Endothelial cell of umbilical vein (primary cell): ENCODE data around the gene DYNC1LI1. TPM values are rescaled to one million over a fixed set of nuclear protein-coding genes. Genes with fewer than 3 reads are reported as not detected.

ENCODE experiments used
- BruUV-seq: library from RNA; stranded (reverse); fragments of 400-500 nt; replicated peaks from 2 replicates; lab custom pipeline; 2021; lab: Mats Ljungman, UMichigan
- CTCF ChIA-PET: fragments of 300-600, 350-600 bp; sonication (Branson Sonifier 250); formaldehyde crosslinking; loops from one replicate; lab custom pipeline; 2021; ENCODE audit warnings: antibody characterized with exemption, inconsistent platforms; lab: Charles Lee
- POLR2A ChIA-PET: fragments of 300-600, 350-600 bp; sonication (Branson Sonifier 250); formaldehyde crosslinking; loops from one replicate; lab custom pipeline; 2021; ENCODE audit warnings: antibody characterized with exemption, inconsistent platforms; lab: Charles Lee
- DNase-seq: peaks from one replicate; pipeline ENCODE4 v3.0.0-alpha.2; 2011; ENCODE audit warnings: low read depth, low spot score
- FAIRE-seq: peaks from 2 replicates; lab custom pipeline; 2011; peaks lifted over from hg19 to GRCh38; lab: Jason Lieb, UNC
- H2AFZ ChIP-seq: 2 replicates; pipeline ENCODE4 v1.6.0; 2012; ENCODE audit warnings: low read depth, low read length, control low read depth, inconsistent platforms
- H3K27ac ChIP-seq: 2 replicates; pipeline ENCODE4 v1.5.1; 2011; ENCODE audit warnings: low read depth, mild to moderate bottlenecking, control low read depth, low read length, moderate library complexity; ENCODE audit not compliant: insufficient read depth
- H3K27me3 ChIP-seq, 2 experiments: 2 replicates each; pipeline versions ENCODE4 v1.6.0 to v1.6.1; 2011; ENCODE audit warnings: low read length in 2 of 2, mixed read lengths in 1 of 2; ENCODE audit not compliant: control insufficient read depth in 2 of 2, insufficient read depth in 2 of 2
- H3K36me3 ChIP-seq, 2 experiments: 2 replicates in 1 of 2; 3 replicates in 1 of 2; pipeline ENCODE4 v1.5.1; 2011; ENCODE audit warnings: low read length in 2 of 2, mild to moderate bottlenecking in 1 of 2, moderate library complexity in 1 of 2; ENCODE audit not compliant: control insufficient read depth in 2 of 2, insufficient read depth in 2 of 2; ENCODE audit errors: extremely low read depth in 1 of 2
- H3K4me1 ChIP-seq: 3 replicates; pipeline ENCODE4 v1.5.1; 2011; ENCODE audit warnings: mild to moderate bottlenecking, low read length; ENCODE audit not compliant: control insufficient read depth, insufficient read depth; ENCODE audit errors: extremely low read depth
- H3K4me2 ChIP-seq: 2 replicates; pipeline ENCODE4 v1.6.1; 2011; ENCODE audit warnings: low read length, control low read depth, mixed read lengths; ENCODE audit not compliant: insufficient read depth
- H3K4me3 ChIP-seq, 3 experiments: fragments of 200-600 bp in 1 of 3; sonication (generic), shearing (Covaris generic) in 1 of 3; replicated peaks in 1 of 3; 2 replicates each; pipeline ENCODE4 v1.5.1; 2011 to 2016; ENCODE audit warnings: control low read depth in 3 of 3, low read length in 3 of 3, mild to moderate bottlenecking in 2 of 3, inconsistent platforms in 1 of 3, low read depth in 1 of 3, moderate library complexity in 1 of 3; ENCODE audit not compliant: insufficient read depth in 1 of 3
- H3K79me2 ChIP-seq: 2 replicates; pipeline ENCODE4 v1.6.0; 2012; ENCODE audit warnings: low read length, inconsistent platforms; ENCODE audit not compliant: control insufficient read depth, insufficient read depth
- H3K9ac ChIP-seq: replicated peaks from 2 replicates; pipeline ENCODE3; 2011; ENCODE audit warnings: low read length, control low read depth; ENCODE audit not compliant: insufficient read depth; ENCODE audit errors: extremely low read depth
- H3K9me1 ChIP-seq: replicated peaks from 3 replicates; pipeline ENCODE4 v1.6.0; 2011; ENCODE audit warnings: mild to moderate bottlenecking, low read length; ENCODE audit not compliant: control insufficient read depth, insufficient read depth; ENCODE audit errors: extremely low read depth
- H3K9me3 ChIP-seq: replicated peaks from 2 replicates; pipeline ENCODE4 v1.5.1; 2012; ENCODE audit warnings: low read length, inconsistent platforms; ENCODE audit not compliant: control insufficient read depth, insufficient read depth
- H4K20me1 ChIP-seq: replicated peaks from 2 replicates; pipeline ENCODE3; 2011; ENCODE audit warnings: mild to moderate bottlenecking, low read length; ENCODE audit not compliant: control insufficient read depth, insufficient read depth; ENCODE audit errors: extremely low read depth
- EZH2 ChIP-seq: IDR thresholded peaks from 2 replicates; pipeline ENCODE4 v1.6.1; 2012; ENCODE audit warnings: borderline replicate concordance, low read depth, mild to moderate bottlenecking, moderate library complexity, low read length, inconsistent platforms; ENCODE audit not compliant: severe bottlenecking
- FOS ChIP-seq: IDR thresholded peaks from 2 replicates; pipeline ENCODE4 v1.6.1; 2011; ENCODE audit warnings: mild to moderate bottlenecking, low read length, moderate library complexity, borderline replicate concordance; ENCODE audit not compliant: insufficient read depth
- GATA2 ChIP-seq: IDR thresholded peaks from 2 replicates; pipeline ENCODE4 v1.7.0; 2011; ENCODE audit warnings: low read depth, mild to moderate bottlenecking, moderate library complexity, mixed read lengths, low read length; ENCODE audit not compliant: insufficient read length, insufficient read depth
- JUN ChIP-seq: IDR thresholded peaks from 2 replicates; pipeline ENCODE4 v1.6.1; 2011; ENCODE audit warnings: borderline replicate concordance, low read depth; ENCODE audit not compliant: insufficient read length, insufficient read depth
- MAX ChIP-seq: IDR thresholded peaks from 2 replicates; pipeline ENCODE4 v1.6.1; 2011; ENCODE audit not compliant: insufficient read depth, insufficient read length
- MYC ChIP-seq: IDR thresholded peaks from one replicate; pipeline ENCODE4 v1.6.1; 2011; ENCODE audit warnings: mild to moderate bottlenecking, low read depth, low read length
- POLR2A ChIP-seq: IDR thresholded peaks from 2 replicates; pipeline ENCODE4 v1.6.1; 2012; ENCODE audit warnings: low read depth, mild to moderate bottlenecking, control low read depth, low read length
- POLR2AphosphoS5 ChIP-seq: IDR thresholded peaks from 2 replicates; pipeline ENCODE4 v1.6.1; 2012; ENCODE audit warnings: low read depth, mild to moderate bottlenecking, control low read depth, low read length, moderate library complexity; ENCODE audit not compliant: insufficient read depth
- dilution Hi-C: fragments of 300-500 bp; cut with MboI; formaldehyde crosslinking; loops from one replicate; pipeline ENCODE4 v1.15.0; 2019; ENCODE audit warnings: low sequenced_read_pairs; ENCODE audit not compliant: extremely low pct_ligation_motif_present
- intact Hi-C: fragments of 100-400 bp; cut with micrococcal nuclease; formaldehyde crosslinking; loops from one replicate; pipeline ENCODE4 v1.10.0; 2022
- polyA plus RNA-seq, 4 experiments: library from polyadenylated mRNA; depleted of rRNA in 3 of 4; stranded (reverse) in 3 of 4; unstranded in 1 of 4; fragments of >200 nt; gene quantifications; 2 replicates each; pipeline versions ENCODE4 v1.2.1 to v1.2.3, GENCODE V29; 2011 to 2012; ENCODE audit warnings: missing spikeins in 1 of 4
- total RNA-seq: library from RNA; stranded (reverse); gene quantifications from 2 replicates; pipeline ENCODE4 v1.2.3, GENCODE V29; 2021
- TF ChIP-seq, protein P1 (sequence below), 2 donors: IDR thresholded peaks; 1 replicate in 1 of 2; 2 replicates in 1 of 2; pipeline ENCODE4 v1.5.1; 2011; ENCODE audit warnings: low read length in 2 of 2, mild to moderate bottlenecking in 2 of 2, moderate library complexity in 2 of 2, control low read depth in 1 of 2, inconsistent platforms in 1 of 2, low read depth in 1 of 2; ENCODE audit not compliant: insufficient read depth in 1 of 2; ENCODE audit errors: extremely low read depth in 1 of 2

DYNC1LI1 gene
- total and polyA plus RNA-seq, 2 donors (not counting 3 experiments of a cell fraction or from before 2014, with no cell fraction given) = 14.9 to 47.6 TPM

- intact Hi-C loops (no loop called here), dilution Hi-C loops (no loop called here)
- H3K27ac ChIP-seq = no peak overlapping the region
Measured at GRCh38 chr3:32596282-32596908, 25.7 kb upstream of the DYNC1LI1 start.

More at GRCh38 chr3:32596282-32596908, 25.7 kb upstream of the DYNC1LI1 start:
- Histone ChIP-seq H4K20me1 (no peaks in the 10 kb centered on the region), H3K79me2 (no peaks in the 10 kb centered on the region), H3K9me3 (no peaks in the 10 kb centered on the region), H3K36me3 (no peaks in the 10 kb centered on the region), H3K4me2 (no peak overlapping the region), H3K4me3 (no peak overlapping the region), H3K27me3 (peaks cover 5 to 33% of the 10 kb centered on the region in 2 experiments), H3K4me1 (no peaks in the 10 kb centered on the region), H3K9ac (no peak overlapping the region), H2AFZ (no peak overlapping the region), H3K9me1 (no peaks in the 10 kb centered on the region)
- FAIRE-seq = no peak
- no TSS peak for BruUV-seq
- ChIA-PET POLR2A (no interaction called here), CTCF (interaction anchor here (1.4 kb wide), 1 partner anchor 10 kb away, joined by 3 read pairs; no protein-coding TSS in a partner anchor)
- no peak for DNase-seq
- no peak for TF ChIP-seq GATA2
- no peak for TF ChIP-seq POLR2AphosphoS5
- no peak for TF ChIP-seq EZH2
- no peak for TF ChIP-seq POLR2A
- no peak for TF ChIP-seq FOS
- TF ChIP-seq, protein P1, sequence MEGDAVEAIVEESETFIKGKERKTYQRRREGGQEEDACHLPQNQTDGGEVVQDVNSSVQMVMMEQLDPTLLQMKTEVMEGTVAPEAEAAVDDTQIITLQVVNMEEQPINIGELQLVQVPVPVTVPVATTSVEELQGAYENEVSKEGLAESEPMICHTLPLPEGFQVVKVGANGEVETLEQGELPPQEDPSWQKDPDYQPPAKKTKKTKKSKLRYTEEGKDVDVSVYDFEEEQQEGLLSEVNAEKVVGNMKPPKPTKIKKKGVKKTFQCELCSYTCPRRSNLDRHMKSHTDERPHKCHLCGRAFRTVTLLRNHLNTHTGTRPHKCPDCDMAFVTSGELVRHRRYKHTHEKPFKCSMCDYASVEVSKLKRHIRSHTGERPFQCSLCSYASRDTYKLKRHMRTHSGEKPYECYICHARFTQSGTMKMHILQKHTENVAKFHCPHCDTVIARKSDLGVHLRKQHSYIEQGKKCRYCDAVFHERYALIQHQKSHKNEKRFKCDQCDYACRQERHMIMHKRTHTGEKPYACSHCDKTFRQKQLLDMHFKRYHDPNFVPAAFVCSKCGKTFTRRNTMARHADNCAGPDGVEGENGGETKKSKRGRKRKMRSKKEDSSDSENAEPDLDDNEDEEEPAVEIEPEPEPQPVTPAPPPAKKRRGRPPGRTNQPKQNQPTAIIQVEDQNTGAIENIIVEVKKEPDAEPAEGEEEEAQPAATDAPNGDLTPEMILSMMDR (IDR thresholded peaks at IDR 0.05; ENCODE audit: extremely low read depth in 1 of 2, insufficient read depth in 1 of 2, low read depth in 1 of 2, low read length in 2 of 2) = no peak
- no peak for TF ChIP-seq JUN
- no peak for TF ChIP-seq MYC
- TF ChIP-seq MAX = no peak
